ENCODE measurements around the gene DHRSX. TPM values are rescaled to one million over a fixed set of nuclear protein-coding genes. Genes with fewer than 3 reads are reported as not detected.

DHRSX gene
- total and polyA plus RNA-seq, 2 of the 8 experiments (the other 6 are each of a cell fraction or from before 2014, with no cell fraction given) = 35.1 to 43.4 TPM

- TF ChIP-seq MAFK (IDR thresholded peaks at IDR 0.05; ENCODE audit: low read depth, low read length) = no peak
- no peak for TF ChIP-seq SP4 (IDR thresholded peaks at IDR 0.05; ENCODE audit: low read length)
- no peak for TF ChIP-seq POLR2AphosphoS5 (IDR thresholded peaks at IDR 0.05; ENCODE audit: low read depth, low read length)
- TF ChIP-seq TEAD4 (IDR thresholded peaks at IDR 0.05; ENCODE audit: low read depth, low read length) = no peak
- no peak for TF ChIP-seq CREB1 (IDR thresholded peaks at IDR 0.05)
- TF ChIP-seq SIX5 (IDR thresholded peaks at IDR 0.05; ENCODE audit: low read depth, low read length) = no peak
- no peak for TF ChIP-seq SAP30 (IDR thresholded peaks at IDR 0.05; ENCODE audit: insufficient read depth, insufficient replicate concordance, low read length)
Observed at GRCh38 chrX:2450681-2451080, 50.1 kb downstream of the DHRSX start (continued).
